H1 (cell line): Measurements from ENCODE around the gene RNGTT. TPM values are rescaled to one million over a fixed set of nuclear protein-coding genes. Genes with fewer than 3 reads are reported as not detected.

Experiments
- polyA plus RNA-seq, 7 experiments: library from polyadenylated mRNA; depleted of rRNA in 3 of 7; stranded (reverse) in 5 of 7; unstranded in 2 of 7; fragments of >200 nt in 5 of 7; fragments of 200-250 nt in 2 of 7; gene quantifications; 1 replicate in 5 of 7; 2 replicates in 1 of 7; 4 replicates in 1 of 7; pipeline versions ENCODE4 v1.2.1 to v1.2.3, GENCODE V29; 2011 to 2013; ENCODE audit warnings: missing spikeins in 2 of 7, mixed read lengths in 2 of 7
- total RNA-seq: library from RNA; stranded (reverse); fragmentation: NEBNext Ultra II Directional; extraction: Animal tissue kit (Norgen Biotek cat#: 25700); gene quantifications from 2 replicates; pipeline ENCODE4 v1.2.1, GENCODE V29; 2021
- TF ChIP-seq, protein P1 (sequence below), 3 experiments: IDR thresholded peaks; 1 replicate in 2 of 3; 2 replicates in 1 of 3; pipeline versions ENCODE4 v1.5.1 to v1.6.1; 2011; ENCODE audit warnings: low read length in 3 of 3, mild to moderate bottlenecking in 3 of 3, inconsistent platforms in 2 of 3, low read depth in 1 of 3, moderate library complexity in 1 of 3; ENCODE audit not compliant: insufficient read depth in 1 of 3; ENCODE audit errors: control extremely low read depth in 1 of 3

The RNGTT gene
- total and polyA plus RNA-seq, 2 of the 8 experiments (the other 6 are each of a cell fraction or from before 2014, with no cell fraction given): 3.6 to 21.2 TPM

GRCh38 chr6:88680654-88681053 lies 282.8 kb downstream of the RNGTT start (continued):
- TF ChIP-seq, protein P1, sequence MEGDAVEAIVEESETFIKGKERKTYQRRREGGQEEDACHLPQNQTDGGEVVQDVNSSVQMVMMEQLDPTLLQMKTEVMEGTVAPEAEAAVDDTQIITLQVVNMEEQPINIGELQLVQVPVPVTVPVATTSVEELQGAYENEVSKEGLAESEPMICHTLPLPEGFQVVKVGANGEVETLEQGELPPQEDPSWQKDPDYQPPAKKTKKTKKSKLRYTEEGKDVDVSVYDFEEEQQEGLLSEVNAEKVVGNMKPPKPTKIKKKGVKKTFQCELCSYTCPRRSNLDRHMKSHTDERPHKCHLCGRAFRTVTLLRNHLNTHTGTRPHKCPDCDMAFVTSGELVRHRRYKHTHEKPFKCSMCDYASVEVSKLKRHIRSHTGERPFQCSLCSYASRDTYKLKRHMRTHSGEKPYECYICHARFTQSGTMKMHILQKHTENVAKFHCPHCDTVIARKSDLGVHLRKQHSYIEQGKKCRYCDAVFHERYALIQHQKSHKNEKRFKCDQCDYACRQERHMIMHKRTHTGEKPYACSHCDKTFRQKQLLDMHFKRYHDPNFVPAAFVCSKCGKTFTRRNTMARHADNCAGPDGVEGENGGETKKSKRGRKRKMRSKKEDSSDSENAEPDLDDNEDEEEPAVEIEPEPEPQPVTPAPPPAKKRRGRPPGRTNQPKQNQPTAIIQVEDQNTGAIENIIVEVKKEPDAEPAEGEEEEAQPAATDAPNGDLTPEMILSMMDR (IDR thresholded peaks at IDR 0.05; ENCODE audit: control extremely low read depth in 1 of 3, insufficient read depth in 1 of 3, low read depth in 1 of 3, low read length in 3 of 3): no peak
